ENCODE data around the gene KRT81.

KRT81 gene

GRCh38 chr12:52291267-52291935 lies at the start of gene KRT81:
Gene KRT81, minus strand, starts transcription at chr12:52291534. Its CDS starts 69 bp downstream, at chr12:52291465.
- no peak for DNase-seq (ENCODE audit: extremely low read depth, low read depth)
- TF ChIP-seq CTCF (IDR thresholded peaks at IDR 0.05; ENCODE audit: low read depth, low read length, missing control alignments) = no peak
- H3K4me3 ChIP-seq (replicated peaks; ENCODE audit: low read depth, low read length) = no peak within 1 kb of the TSS

- TF ChIP-seq CTCF (IDR thresholded peaks at IDR 0.05; ENCODE audit: low read depth, low read length, missing control alignments) = no peak
- no peak for DNase-seq (ENCODE audit: extremely low read depth, low read depth)
- no peak overlapping the region for H3K4me3 ChIP-seq (replicated peaks; ENCODE audit: low read depth, low read length)
Measured at GRCh38 chr12:52338241-52338960, 47.1 kb upstream of the KRT81 start.

DNA sequence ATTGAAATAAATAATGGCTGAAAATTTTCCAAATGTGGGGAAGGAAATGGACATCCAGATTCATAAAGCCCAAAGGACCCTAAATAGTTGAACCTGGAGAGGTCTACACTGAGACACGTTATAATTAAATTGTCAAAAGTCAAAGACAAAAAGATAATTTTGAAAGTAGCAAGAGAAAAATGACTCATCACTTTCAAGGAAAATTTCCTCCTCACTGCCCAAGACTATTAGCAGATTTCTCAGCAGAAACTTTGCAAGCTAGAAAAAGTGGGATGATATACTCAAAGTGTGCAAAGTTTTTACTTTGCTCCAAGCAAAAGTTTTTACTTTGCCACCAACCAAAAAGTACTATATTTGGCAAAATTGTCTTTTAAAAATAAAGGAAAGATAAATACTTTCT lies 45.7 kb upstream of the KRT81 start:
- DNase-seq (ENCODE audit: extremely low read depth, low read depth) = no peak
- TF ChIP-seq CTCF (IDR thresholded peaks at IDR 0.05; ENCODE audit: low read depth, low read length, missing control alignments) = no peak
- H3K4me3 ChIP-seq (replicated peaks; ENCODE audit: low read depth, low read length) = no peak overlapping the region

- DNase-seq (ENCODE audit: extremely low read depth, low read depth) = no peak
- no peak overlapping the region for H3K4me3 ChIP-seq (replicated peaks; ENCODE audit: low read depth, low read length)
- TF ChIP-seq CTCF (IDR thresholded peaks at IDR 0.05; ENCODE audit: low read depth, low read length, missing control alignments) = no peak
Measured at GRCh38 chr12:52336641-52337040, 45.3 kb upstream of the KRT81 start.

DNA sequence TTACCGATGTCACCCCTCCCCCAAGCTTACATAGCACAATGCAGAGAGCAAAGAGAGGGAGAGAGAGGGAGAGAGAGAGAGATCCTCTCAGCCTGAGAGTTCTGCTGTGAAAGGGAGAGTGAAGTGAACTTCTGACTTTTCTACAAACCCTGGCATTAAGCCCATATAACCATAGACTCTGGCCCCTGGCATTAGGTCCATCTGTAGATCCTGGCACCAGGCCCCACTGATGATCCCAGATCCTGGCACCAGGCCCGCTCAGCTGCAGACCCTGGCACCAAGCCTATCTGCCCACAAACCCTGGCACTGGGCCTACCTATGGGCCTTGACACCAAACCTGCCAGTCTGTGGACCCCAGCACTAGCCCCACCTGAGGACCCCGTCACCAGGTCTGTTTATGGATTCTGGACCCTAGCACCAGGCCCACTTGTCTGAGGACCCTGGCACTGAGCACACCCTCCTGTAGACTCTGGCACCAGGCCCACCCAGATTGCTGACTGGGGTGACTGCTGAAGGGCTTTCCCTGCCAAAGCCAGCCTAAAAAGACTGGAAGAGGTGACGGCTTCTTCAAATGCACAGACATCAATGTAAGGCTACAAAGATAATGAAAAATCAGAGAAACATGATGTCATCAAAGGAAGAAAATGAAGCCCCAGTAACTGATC lies 44.4 kb upstream of the KRT81 start:
- no peak overlapping the region for H3K4me3 ChIP-seq (replicated peaks; ENCODE audit: low read depth, low read length)
- no peak for DNase-seq (ENCODE audit: extremely low read depth, low read depth)
- no peak for TF ChIP-seq CTCF (IDR thresholded peaks at IDR 0.05; ENCODE audit: low read depth, low read length, missing control alignments)

DNA sequence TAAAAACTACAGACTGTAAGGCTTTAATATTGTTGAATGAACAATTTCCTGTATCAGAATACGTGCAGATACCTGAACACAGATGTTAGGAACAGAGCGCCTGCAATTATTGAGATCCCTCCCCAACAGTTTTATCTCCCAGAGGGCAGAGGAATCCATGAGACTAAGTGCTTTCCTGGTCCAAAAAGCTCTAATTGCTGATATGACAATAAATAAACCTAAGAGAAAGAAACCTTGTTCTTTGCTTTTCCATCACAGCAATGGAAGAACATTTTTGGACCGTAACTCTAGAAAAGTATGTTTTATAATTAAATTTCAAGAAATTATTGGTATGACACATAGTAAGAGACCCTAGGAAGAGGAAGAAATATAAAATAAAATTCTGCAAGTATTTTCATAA lies 42.9 kb upstream of the KRT81 start:
- H3K4me3 ChIP-seq (replicated peaks; ENCODE audit: low read depth, low read length) = no peak overlapping the region
- no peak for DNase-seq (ENCODE audit: extremely low read depth, low read depth)
- TF ChIP-seq CTCF (IDR thresholded peaks at IDR 0.05; ENCODE audit: low read depth, low read length, missing control alignments) = no peak
